ENCODE measurements around the gene MXD1.

Gene MXD1

DNA sequence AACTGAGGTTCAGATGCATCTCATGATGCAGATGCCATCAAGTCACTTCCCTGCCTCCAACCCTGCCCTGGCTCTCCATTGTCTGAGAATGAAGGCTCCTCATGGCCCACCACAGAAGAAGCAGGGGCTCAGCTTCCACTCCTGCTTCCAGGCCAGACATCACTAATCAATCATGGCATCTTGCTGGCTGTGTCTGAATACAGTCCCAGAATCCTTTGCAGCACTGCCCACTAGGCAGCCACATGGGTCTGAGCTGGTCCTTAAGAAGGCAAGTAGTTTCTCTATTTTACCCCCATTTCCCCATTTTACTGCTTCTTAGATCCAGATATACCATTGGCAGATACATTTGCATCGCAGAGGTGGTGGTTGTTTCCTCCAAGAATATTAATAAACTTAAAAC, 39.2 kb downstream of the MXD1 start:
- H3K4me2 ChIP-seq (ENCODE audit: low read length), result no peak overlapping the region
- H3F3A ChIP-seq (ENCODE audit: control insufficient read depth, insufficient read depth), result no peaks in the 10 kb centered on the region
- H3K79me2 ChIP-seq (ENCODE audit: control insufficient read depth, low read length), result no peaks in the 10 kb centered on the region
- no peaks in the 10 kb centered on the region for H3K36me3 ChIP-seq (ENCODE audit: control insufficient read depth, low read length)
- no peak overlapping the region for H3K27ac ChIP-seq (ENCODE audit: low read depth, low read length)
- no peaks in the 10 kb centered on the region for H3K9me3 ChIP-seq (ENCODE audit: control insufficient read depth, insufficient read depth, low read length)
- no peak overlapping the region for H3K4me3 ChIP-seq (ENCODE audit: low read length)
- H4K20me1 ChIP-seq (ENCODE audit: control insufficient read depth, insufficient read depth, low read depth, low read length), result no peaks in the 10 kb centered on the region
- no peak for TF ChIP-seq EZH2phosphoT487 (IDR thresholded peaks at IDR 0.05; ENCODE audit: borderline replicate concordance, low read length)
- TF ChIP-seq CTCF (IDR thresholded peaks at IDR 0.05; ENCODE audit: low read depth, low read length, poor library complexity, severe bottlenecking), result no peak
- peaks cover 29% of the 10 kb centered on the region for H3K27me3 ChIP-seq (ENCODE audit: control insufficient read depth, low read length)
- no peaks in the 10 kb centered on the region for H3K9me2 ChIP-seq (replicated peaks; ENCODE audit: control insufficient read depth, low read length)
- H3K4me1 ChIP-seq (ENCODE audit: control insufficient read depth, low read length), result no peaks in the 10 kb centered on the region

DNA sequence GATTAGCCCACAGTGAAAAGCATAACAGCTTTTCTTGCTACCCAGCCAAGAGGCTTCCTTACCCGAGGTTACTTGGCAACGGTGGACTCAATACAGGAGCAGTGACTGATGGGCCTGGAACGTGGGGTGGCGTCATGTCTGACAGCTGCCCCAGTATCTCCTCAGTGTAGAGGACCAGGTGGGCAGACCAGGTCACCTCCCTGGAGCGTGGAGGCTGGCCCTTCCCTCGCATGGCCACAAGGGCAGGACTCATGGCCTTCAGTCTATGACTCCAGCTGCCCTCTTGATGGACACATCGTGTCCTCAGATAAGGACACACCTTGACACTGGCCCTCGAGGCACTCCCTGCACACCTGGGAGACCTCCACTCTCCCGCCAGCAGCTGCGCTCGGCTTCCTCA, 40.1 kb downstream of the MXD1 start:
- Histone ChIP-seq H4K20me1 (ENCODE audit: control insufficient read depth, insufficient read depth, low read depth, low read length) (no peaks in the 10 kb centered on the region), H3F3A (ENCODE audit: control insufficient read depth, insufficient read depth) (no peaks in the 10 kb centered on the region), H3K79me2 (ENCODE audit: control insufficient read depth, low read length) (no peaks in the 10 kb centered on the region), H3K4me3 (ENCODE audit: low read length) (no peak overlapping the region), H3K4me1 (ENCODE audit: control insufficient read depth, low read length) (no peaks in the 10 kb centered on the region), H3K4me2 (ENCODE audit: low read length) (no peak overlapping the region), H3K9me3 (ENCODE audit: control insufficient read depth, insufficient read depth, low read length) (no peaks in the 10 kb centered on the region), H3K27ac (ENCODE audit: low read depth, low read length) (no peak overlapping the region), H3K27me3 (ENCODE audit: control insufficient read depth, low read length) (peaks cover 37% of the 10 kb centered on the region), H3K36me3 (ENCODE audit: control insufficient read depth, low read length) (no peaks in the 10 kb centered on the region), H3K9me2 (replicated peaks; ENCODE audit: control insufficient read depth, low read length) (no peaks in the 10 kb centered on the region)
- TF ChIP-seq EZH2phosphoT487 (IDR thresholded peaks at IDR 0.05; ENCODE audit: borderline replicate concordance, low read length) (no peak), CTCF (IDR thresholded peaks at IDR 0.05; ENCODE audit: low read depth, low read length, poor library complexity, severe bottlenecking) (no peak)

- Histone ChIP-seq H3K9me2 (replicated peaks; ENCODE audit: control insufficient read depth, low read length) (no peaks in the 10 kb centered on the region), H3K27me3 (ENCODE audit: control insufficient read depth, low read length) (peaks cover 37% of the 10 kb centered on the region), H3K9me3 (ENCODE audit: control insufficient read depth, insufficient read depth, low read length) (no peaks in the 10 kb centered on the region), H3F3A (ENCODE audit: control insufficient read depth, insufficient read depth) (no peaks in the 10 kb centered on the region), H3K4me3 (ENCODE audit: low read length) (no peak overlapping the region), H3K4me1 (ENCODE audit: control insufficient read depth, low read length) (no peaks in the 10 kb centered on the region), H3K79me2 (ENCODE audit: control insufficient read depth, low read length) (no peaks in the 10 kb centered on the region), H4K20me1 (ENCODE audit: control insufficient read depth, insufficient read depth, low read depth, low read length) (no peaks in the 10 kb centered on the region), H3K4me2 (ENCODE audit: low read length) (no peak overlapping the region), H3K36me3 (ENCODE audit: control insufficient read depth, low read length) (no peaks in the 10 kb centered on the region), H3K27ac (ENCODE audit: low read depth, low read length) (no peak overlapping the region)
- TF ChIP-seq EZH2phosphoT487 (IDR thresholded peaks at IDR 0.05; ENCODE audit: borderline replicate concordance, low read length) (no peak), CTCF (IDR thresholded peaks at IDR 0.05; ENCODE audit: low read depth, low read length, poor library complexity, severe bottlenecking) (no peak)
These were observed 41.6 kb downstream of the MXD1 start for GRCh38 chr2:69956475-69956979.
